PFSK-1 (cell line): Measurements from ENCODE around the gene TP53BP1.

ENCODE experiments used
- FOXP2 ChIP-seq: optimal IDR thresholded peaks from 2 replicates; pipeline ENCODE3; 2011; ENCODE audit warnings: borderline replicate concordance, control low read depth, inconsistent platforms; ENCODE audit not compliant: insufficient read depth; ENCODE audit errors: extremely low read length, extremely low read depth
- POLR2AphosphoS5 ChIP-seq: IDR thresholded peaks from 2 replicates; pipeline ENCODE4 v1.6.1; 2012; ENCODE audit warnings: low read depth, mild to moderate bottlenecking, control low read depth, low read length, moderate library complexity
- REST ChIP-seq, 2 experiments: IDR thresholded peaks; 2 replicates each; pipeline versions ENCODE4 v1.6.1 to v1.8.0; 2011 to 2012; ENCODE audit warnings: low read depth in 2 of 2, low read length in 2 of 2, control low read depth in 1 of 2, inconsistent platforms in 1 of 2, mild to moderate bottlenecking in 1 of 2, moderate library complexity in 1 of 2; ENCODE audit not compliant: insufficient read depth in 1 of 2
- SIN3A ChIP-seq: IDR thresholded peaks from 2 replicates; pipeline ENCODE4 v1.6.1; 2012; ENCODE audit warnings: mild to moderate bottlenecking, low read length, moderate library complexity, borderline replicate concordance; ENCODE audit not compliant: insufficient read depth
- TAF1 ChIP-seq: IDR thresholded peaks from 2 replicates; pipeline ENCODE4 v1.6.1; 2012; ENCODE audit warnings: low read length, control low read depth, borderline replicate concordance; ENCODE audit not compliant: insufficient read depth

TP53BP1 gene

GRCh38 chr15:43441316-43441715, 51.6 kb downstream of the TP53BP1 start:
- TF ChIP-seq SIN3A (no peak), TAF1 (no peak), POLR2AphosphoS5 (no peak), REST (IDR thresholded peaks at IDR 0.05; ENCODE audit: insufficient read depth in 1 of 2, low read depth in 2 of 2, low read length in 2 of 2) (no peak), FOXP2 (no peak)

- no peak for TF ChIP-seq POLR2AphosphoS5
- TF ChIP-seq SIN3A, result no peak
- TF ChIP-seq REST (IDR thresholded peaks at IDR 0.05; ENCODE audit: insufficient read depth in 1 of 2, low read depth in 2 of 2, low read length in 2 of 2), result no peak
- TF ChIP-seq FOXP2, result no peak
- TF ChIP-seq TAF1, result no peak
These were observed 52.2 kb downstream of the TP53BP1 start for GRCh38 chr15:43440721-43441281.

- TF ChIP-seq TAF1 (no peak), FOXP2 (no peak), REST (IDR thresholded peaks at IDR 0.05; ENCODE audit: insufficient read depth in 1 of 2, low read depth in 2 of 2, low read length in 2 of 2) (no peak)
These were observed 53.7 kb downstream of the TP53BP1 start for GRCh38 chr15:43439268-43439667.

- no peak for TF ChIP-seq TAF1
- no peak for TF ChIP-seq FOXP2
- TF ChIP-seq POLR2AphosphoS5, result no peak
- TF ChIP-seq REST (IDR thresholded peaks at IDR 0.05; ENCODE audit: insufficient read depth in 1 of 2, low read depth in 2 of 2, low read length in 2 of 2), result no peak
- no peak for TF ChIP-seq SIN3A
These were observed 56.6 kb downstream of the TP53BP1 start for GRCh38 chr15:43436395-43436794.

GRCh38 chr15:43434446-43434845, 58.5 kb downstream of the TP53BP1 start:
- TF ChIP-seq REST (IDR thresholded peaks at IDR 0.05; ENCODE audit: insufficient read depth in 1 of 2, low read depth in 2 of 2, low read length in 2 of 2) (no peak), TAF1 (no peak), POLR2AphosphoS5 (no peak), FOXP2 (no peak), SIN3A (no peak)
